Caco-2 (cell line): ENCODE data around the gene WDR27. TPM values are rescaled to one million over a fixed set of nuclear protein-coding genes. Genes with fewer than 3 reads are reported as not detected.

ENCODE experiments used
- BruUV-seq: library from RNA; stranded (reverse); fragments of 400-500 nt; replicated peaks from 2 replicates; lab custom pipeline; 2021; lab: Mats Ljungman, UMichigan
- CTCF ChIA-PET: fragments of 300-600 bp; sonication (Branson Sonifier 250); formaldehyde crosslinking; loops from one replicate; lab custom pipeline; 2022; ENCODE audit warnings: antibody characterized with exemption; lab: Charles Lee
- POLR2A ChIA-PET: fragments of 300-600 bp; sonication (Branson Sonifier 250); formaldehyde crosslinking; loops from one replicate; lab custom pipeline; 2022; ENCODE audit warnings: antibody characterized with exemption; lab: Charles Lee
- DNase-seq, 2 experiments: peaks; one replicate each; pipeline versions ENCODE4 v3.0.0 to v3.0.0-alpha.2; 2020 to 2022
- H3K27me3 ChIP-seq: replicated peaks from 2 replicates; pipeline ENCODE4 v1.6.0; 2011; ENCODE audit warnings: low read length; ENCODE audit not compliant: control insufficient read depth, insufficient read depth
- H3K36me3 ChIP-seq: 2 replicates; pipeline ENCODE4 v1.5.1; 2011; ENCODE audit warnings: low read length; ENCODE audit not compliant: control insufficient read depth, insufficient read depth
- H3K4me1 ChIP-seq: fragments of 250-450 bp; sonication (Bioruptor Pico); 2 replicates; pipeline ENCODE4 v1.5.1; 2020; ENCODE audit warnings: mild to moderate bottlenecking
- H3K4me3 ChIP-seq: 2 replicates; pipeline ENCODE4 v1.5.1; 2011; ENCODE audit warnings: low read depth, mild to moderate bottlenecking, control low read depth, low read length
- H3K9me3 ChIP-seq: fragments of 250-450 bp; sonication (Bioruptor Pico); 2 replicates; pipeline ENCODE4 v1.5.1; 2020; ENCODE audit warnings: mild to moderate bottlenecking, moderate library complexity
- H3K27ac Mint-ChIP-seq: one replicate; pipeline ENCODE4 v1.8.0; 2022; ENCODE audit warnings: mixed read lengths; ENCODE audit not compliant: unreplicated experiment
- H3K27me3 Mint-ChIP-seq: one replicate; pipeline ENCODE4 v1.8.0; 2022; ENCODE audit warnings: mixed read lengths; ENCODE audit not compliant: insufficient read depth, unreplicated experiment
- H3K36me3 Mint-ChIP-seq: one replicate; pipeline ENCODE4 v1.8.0; 2022; ENCODE audit warnings: mild to moderate bottlenecking, mixed read lengths; ENCODE audit not compliant: insufficient read depth, unreplicated experiment
- H3K4me1 Mint-ChIP-seq: one replicate; pipeline ENCODE4 v1.8.0; 2022; ENCODE audit warnings: low read depth, mixed read lengths; ENCODE audit not compliant: unreplicated experiment
- H3K4me3 Mint-ChIP-seq: one replicate; pipeline ENCODE4 v1.8.0; 2022; ENCODE audit warnings: mild to moderate bottlenecking, moderate library complexity, mixed read lengths; ENCODE audit not compliant: unreplicated experiment
- H3K9me3 Mint-ChIP-seq: one replicate; pipeline ENCODE4 v1.8.0; 2022; ENCODE audit warnings: mixed read lengths; ENCODE audit not compliant: unreplicated experiment
- CTCF ChIP-seq, 2 experiments: fragments of 200-600 bp in 1 of 2; IDR thresholded peaks; 1 replicate in 1 of 2; 2 replicates in 1 of 2; pipeline versions ENCODE4 v1.5.1 to v1.8.0; 2011 to 2022; ENCODE audit warnings: antibody characterized with exemption in 1 of 2, control low read depth in 1 of 2, inconsistent platforms in 1 of 2, low read depth in 1 of 2, low read length in 1 of 2, mild to moderate bottlenecking in 1 of 2, moderate library complexity in 1 of 2; ENCODE audit not compliant: insufficient read depth in 1 of 2, severe bottlenecking in 1 of 2, unreplicated experiment in 1 of 2
- intact Hi-C: fragments of 100-400 bp; cut with micrococcal nuclease; formaldehyde crosslinking; loops from one replicate; pipeline ENCODE4 v1.10.0; 2022; ENCODE audit not compliant: unreplicated experiment
- total RNA-seq: library from RNA; stranded (reverse); gene quantifications from 2 replicates; pipeline ENCODE4 v1.2.3, GENCODE V29; 2022

WDR27 gene
- total RNA-seq, 1 experiment from 2014 or later, result 62.9 TPM

- Mint-ChIP-seq H3K4me1 (peaks cover 6% of the 10 kb centered on the region), H3K27ac (no peak overlapping the region), H3K4me3 (no peak overlapping the region), H3K27me3 (no peaks in the 10 kb centered on the region), H3K36me3 (peaks cover 4% of the 10 kb centered on the region), H3K9me3 (no peaks in the 10 kb centered on the region)
- no peak for TF ChIP-seq CTCF (IDR thresholded peaks at IDR 0.05; ENCODE audit: insufficient read depth in 1 of 2, low read depth in 1 of 2, low read length in 1 of 2, severe bottlenecking in 1 of 2, unreplicated experiment in 1 of 2)
- no peaks in the 10 kb centered on the region for H3K27me3 ChIP-seq
- H3K4me1 ChIP-seq, result no peaks in the 10 kb centered on the region
- H3K4me3 ChIP-seq, result no peak overlapping the region
- H3K9me3 ChIP-seq, result no peaks in the 10 kb centered on the region
- intact Hi-C loops, result no loop called here
- BruUV-seq, result no TSS peak
- H3K36me3 ChIP-seq, result no peaks in the 10 kb centered on the region; the same call in 1 of the 2 replicates
- ChIA-PET CTCF (no interaction called here), POLR2A (no interaction called here)
- DNase-seq, result no peak
Measured at GRCh38 chr6:169640351-169640852, 61.4 kb downstream of the WDR27 start.

- H3K4me1 ChIP-seq, result no peaks in the 10 kb centered on the region
- intact Hi-C loops, result loop anchor here (2.0 kb wide), 1 partner anchor 683 kb away; no protein-coding TSS in a partner anchor
- H3K27ac Mint-ChIP-seq, result no peak overlapping the region
- no peak overlapping the region for H3K4me3 Mint-ChIP-seq
- H3K9me3 ChIP-seq, result no peaks in the 10 kb centered on the region
- no peaks in the 10 kb centered on the region for H3K9me3 Mint-ChIP-seq
- no peak overlapping the region for H3K4me3 ChIP-seq
- peaks cover 4% of the 10 kb centered on the region for H3K36me3 Mint-ChIP-seq
- H3K27me3 Mint-ChIP-seq, result no peaks in the 10 kb centered on the region
- ChIA-PET POLR2A (no interaction called here), CTCF (no interaction called here)
- peak in 1 of 2 experiments; percentile 21 for DNase-seq
- H3K36me3 ChIP-seq, result no peaks in the 10 kb centered on the region; the same call in 1 of the 2 replicates
- no peaks in the 10 kb centered on the region for H3K27me3 ChIP-seq
- no TSS peak for BruUV-seq
- TF ChIP-seq CTCF (IDR thresholded peaks at IDR 0.05; ENCODE audit: insufficient read depth in 1 of 2, low read depth in 1 of 2, low read length in 1 of 2, severe bottlenecking in 1 of 2, unreplicated experiment in 1 of 2), result peak in 1 of 2 experiments; percentile 4
- H3K4me1 Mint-ChIP-seq, result peaks cover 6% of the 10 kb centered on the region
Measured at GRCh38 chr6:169639653-169640278, 62.1 kb downstream of the WDR27 start.

DNA sequence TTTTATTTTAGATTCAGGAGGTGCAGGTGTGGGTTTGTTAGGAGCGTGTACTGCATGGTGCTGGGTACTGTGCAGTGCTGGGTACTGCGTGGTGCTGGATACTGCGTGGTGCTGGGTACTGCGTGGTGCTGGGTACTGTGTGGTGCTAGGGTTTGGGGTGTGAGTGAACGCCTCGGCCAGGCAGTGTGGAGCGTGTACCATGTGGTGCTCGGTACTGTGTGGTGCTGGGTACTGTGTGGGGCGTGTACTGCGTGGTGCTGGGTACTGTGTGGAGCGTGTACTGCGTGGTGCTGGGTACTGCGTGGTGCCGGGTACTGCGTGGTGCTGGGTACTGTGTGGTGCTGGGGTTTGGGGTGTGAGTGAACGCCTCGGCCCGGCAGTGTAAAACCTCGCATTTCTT lies 62.9 kb downstream of the WDR27 start:
- Mint-ChIP-seq H3K36me3 (peaks cover 4% of the 10 kb centered on the region), H3K27me3 (no peaks in the 10 kb centered on the region), H3K9me3 (no peaks in the 10 kb centered on the region), H3K27ac (no peak overlapping the region), H3K4me3 (no peak overlapping the region), H3K4me1 (peaks cover 6% of the 10 kb centered on the region)
- intact Hi-C loops, result loop anchor here (2.0 kb wide), 1 partner anchor 682 kb away; no protein-coding TSS in a partner anchor
- POLR2A ChIA-PET, result no interaction called here
- BruUV-seq, result no TSS peak
- CTCF ChIA-PET, result no interaction called here
- no peak for DNase-seq
- Histone ChIP-seq H3K27me3 (no peaks in the 10 kb centered on the region), H3K36me3 (no peaks in the 10 kb centered on the region; the same call in 1 of the 2 replicates), H3K9me3 (no peaks in the 10 kb centered on the region), H3K4me1 (no peaks in the 10 kb centered on the region), H3K4me3 (no peak overlapping the region)
- TF ChIP-seq CTCF (IDR thresholded peaks at IDR 0.05; ENCODE audit: insufficient read depth in 1 of 2, low read depth in 1 of 2, low read length in 1 of 2, severe bottlenecking in 1 of 2, unreplicated experiment in 1 of 2), result no peak
